NCI-H748 (cell line): ENCODE measurements around the gene PLEKHG3.

Source experiments
- DNase-seq: peaks from one replicate; lab custom pipeline; 2025; ENCODE audit not compliant: unreplicated experiment; lab: John Stamatoyannopoulos, UW

PLEKHG3 gene

GRCh38 chr14:64743061-64743460, 38.8 kb downstream of the PLEKHG3 start:
- DNase-seq = no peak

DNA sequence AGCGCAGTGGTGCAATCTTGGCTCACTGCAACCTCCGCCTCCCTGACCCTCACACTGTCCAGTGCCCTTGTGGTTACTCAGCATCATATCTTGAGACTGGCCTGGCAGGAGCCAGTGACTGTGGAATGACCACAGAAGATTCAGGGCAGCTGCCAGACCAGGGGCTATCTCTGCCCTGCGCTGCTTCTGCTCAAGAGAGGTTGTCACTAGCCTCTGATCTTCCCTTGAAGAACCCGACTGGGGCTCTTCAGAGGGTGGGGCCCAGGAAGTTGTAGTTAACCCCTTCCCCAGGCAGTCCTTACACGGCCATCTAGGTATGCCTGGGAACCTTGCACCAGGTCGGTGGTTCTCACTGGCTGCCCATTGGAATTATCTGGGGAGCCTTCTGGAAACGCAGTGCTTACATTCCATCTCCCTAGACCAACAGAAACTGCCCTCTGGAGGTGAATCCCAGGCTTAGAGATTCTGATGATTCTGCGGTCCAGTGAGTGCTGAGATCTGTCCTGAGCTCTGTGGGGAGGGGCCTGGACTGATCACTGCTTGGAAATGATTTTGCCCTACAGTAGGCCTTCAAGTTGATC, 41.4 kb downstream of the PLEKHG3 start:
- no peak for DNase-seq

- DNase-seq = no peak
These were observed 42.4 kb downstream of the PLEKHG3 start for GRCh38 chr14:64746298-64747250.

GRCh38 chr14:64747327-64747726, 43.1 kb downstream of the PLEKHG3 start:
- no peak for DNase-seq

DNA sequence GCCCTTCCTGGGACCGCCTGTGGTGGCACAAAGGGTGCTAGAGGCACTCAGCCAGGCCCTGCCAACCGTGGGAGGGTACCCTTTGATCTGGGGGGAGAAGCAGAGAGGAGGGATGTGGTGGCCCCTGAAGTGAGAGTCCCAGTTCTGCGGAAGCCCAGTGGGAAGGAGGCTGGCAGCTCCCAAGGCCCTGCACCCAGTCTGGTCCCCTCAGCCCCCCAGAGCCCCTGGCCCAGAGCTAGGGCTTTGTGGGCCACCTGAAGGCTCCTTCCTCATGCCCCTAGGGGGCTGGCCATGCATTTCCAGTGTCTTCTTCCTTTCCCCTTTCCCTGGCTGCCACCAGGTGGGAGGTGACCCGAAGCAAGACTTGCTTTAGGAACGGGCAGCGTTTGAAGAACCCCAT, 44.3 kb downstream of the PLEKHG3 start:
- no peak for DNase-seq

- DNase-seq = no peak
These were observed 44.9 kb downstream of the PLEKHG3 start for GRCh38 chr14:64748995-64749714.

- DNase-seq = no peak
These were observed 48.7 kb downstream of the PLEKHG3 start for GRCh38 chr14:64752909-64753308.

DNA sequence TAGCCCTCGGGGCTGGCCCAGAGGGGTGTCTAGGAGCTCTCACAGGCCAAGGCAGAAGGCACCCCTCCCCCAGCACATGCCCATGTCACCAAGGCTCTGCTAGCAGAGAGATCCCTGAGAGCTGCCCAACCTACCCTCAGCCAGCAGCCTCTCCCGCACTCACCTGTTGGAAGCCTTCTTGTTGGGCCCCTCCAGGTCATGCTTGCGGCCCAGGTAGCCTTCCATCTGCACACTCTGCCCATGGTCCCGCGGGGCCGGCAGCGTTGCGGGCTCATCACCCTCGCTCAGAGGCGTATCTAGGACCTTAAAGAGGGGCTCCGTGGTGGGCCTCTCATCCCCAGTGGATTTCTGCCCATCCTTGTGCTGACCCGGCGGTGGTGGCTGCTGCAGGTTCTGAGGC, 49.1 kb downstream of the PLEKHG3 start:
- no peak for DNase-seq

- DNase-seq = no peak
These were observed 49.8 kb downstream of the PLEKHG3 start for GRCh38 chr14:64753999-64754398.

GRCh38 chr14:64754685-64755084, 50.5 kb downstream of the PLEKHG3 start:
- DNase-seq = no peak

- DNase-seq = no peak
These were observed 51.6 kb downstream of the PLEKHG3 start for GRCh38 chr14:64755781-64756221.

- no peak for DNase-seq
These were observed 52.5 kb downstream of the PLEKHG3 start for GRCh38 chr14:64756712-64757111.

DNA sequence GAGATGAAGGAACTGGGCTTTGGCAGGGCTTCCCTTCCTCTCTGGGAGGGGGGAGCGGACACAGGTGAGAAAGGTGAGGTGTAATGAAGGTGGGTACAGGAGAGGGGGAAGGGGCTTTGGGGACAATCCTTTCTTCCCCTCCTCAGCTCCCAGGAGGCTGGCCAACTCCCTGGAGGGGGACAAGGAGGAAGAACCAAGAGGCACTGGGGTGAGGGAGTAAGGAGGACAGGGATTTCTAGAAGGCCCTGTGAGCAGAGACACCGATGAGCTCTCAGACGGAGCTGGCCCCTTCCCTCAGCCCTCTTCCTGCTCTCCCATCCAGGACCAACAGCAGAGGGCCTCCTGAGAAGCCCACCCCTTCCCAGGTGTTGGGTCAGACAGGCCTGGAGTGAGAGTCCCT, 53.4 kb downstream of the PLEKHG3 start:
- no peak for DNase-seq

DNA sequence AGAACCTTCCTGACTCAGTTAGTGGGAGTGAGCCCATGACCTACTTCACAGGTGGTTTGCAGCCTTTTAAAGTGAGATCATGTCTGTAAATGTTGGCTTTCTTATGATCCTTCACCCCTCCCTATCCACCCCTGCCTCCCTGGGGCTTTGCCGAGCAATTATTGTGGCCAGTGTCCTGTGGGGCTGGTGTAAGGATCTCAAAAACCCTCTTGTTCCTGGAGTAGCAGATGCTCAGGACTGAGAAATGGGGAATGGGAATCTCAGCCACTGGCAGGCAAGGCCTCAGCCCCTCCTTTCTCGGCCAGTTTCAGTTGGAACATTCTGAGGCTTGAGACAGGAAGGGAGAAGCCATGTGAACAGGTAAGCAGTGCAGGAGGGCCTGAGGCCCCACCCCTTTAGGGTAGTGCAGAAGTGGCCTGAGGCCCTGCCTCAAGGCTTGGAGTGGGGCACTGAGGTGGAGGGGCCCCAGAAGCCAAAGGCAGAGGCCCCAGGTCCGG, 53.8 kb downstream of the PLEKHG3 start:
- DNase-seq = no peak

DNA sequence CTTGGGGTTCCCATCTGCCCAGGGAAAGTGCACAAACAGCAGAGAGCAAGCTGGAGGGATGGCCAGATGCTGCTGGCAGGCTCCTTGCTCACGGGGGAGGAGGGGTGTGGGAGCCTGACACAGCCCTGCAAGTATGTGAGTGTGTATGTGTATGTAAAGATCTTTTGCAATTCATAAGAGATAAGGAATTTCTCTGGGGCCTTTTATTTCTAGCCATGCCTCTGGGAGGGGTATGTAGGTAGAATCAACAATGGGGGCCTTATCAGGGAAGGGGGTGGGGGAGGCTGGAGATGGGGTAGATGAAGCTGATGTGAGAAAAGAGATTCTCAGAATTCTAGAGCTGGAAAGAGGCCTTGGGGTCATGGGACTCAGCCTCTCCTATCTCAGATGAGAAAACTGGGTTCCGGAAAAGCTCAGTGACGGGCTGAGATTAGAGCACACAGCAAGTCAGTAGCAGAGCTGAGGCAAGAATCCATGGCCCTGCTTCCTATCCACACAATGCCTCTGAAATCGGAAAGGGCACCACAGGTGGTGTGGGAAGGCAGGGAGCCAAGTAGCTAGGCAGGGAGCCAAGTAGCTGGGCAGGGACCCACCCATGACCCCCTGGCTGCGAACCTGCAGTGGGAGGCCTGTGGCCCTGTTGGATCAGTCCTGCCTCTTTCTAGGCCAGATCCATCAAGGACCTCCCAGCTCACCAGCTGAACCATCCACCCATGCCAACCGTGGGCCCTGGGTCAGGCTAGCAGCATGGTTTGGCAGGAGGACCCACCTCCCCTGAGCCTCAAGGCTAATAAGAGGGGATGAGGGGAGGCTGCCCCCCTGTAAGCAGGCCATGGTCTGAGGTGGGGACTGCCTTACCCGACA, 54.7 kb downstream of the PLEKHG3 start:
- DNase-seq = no peak

GRCh38 chr14:64759555-64759938, 55.3 kb downstream of the PLEKHG3 start:
- DNase-seq = no peak

DNA sequence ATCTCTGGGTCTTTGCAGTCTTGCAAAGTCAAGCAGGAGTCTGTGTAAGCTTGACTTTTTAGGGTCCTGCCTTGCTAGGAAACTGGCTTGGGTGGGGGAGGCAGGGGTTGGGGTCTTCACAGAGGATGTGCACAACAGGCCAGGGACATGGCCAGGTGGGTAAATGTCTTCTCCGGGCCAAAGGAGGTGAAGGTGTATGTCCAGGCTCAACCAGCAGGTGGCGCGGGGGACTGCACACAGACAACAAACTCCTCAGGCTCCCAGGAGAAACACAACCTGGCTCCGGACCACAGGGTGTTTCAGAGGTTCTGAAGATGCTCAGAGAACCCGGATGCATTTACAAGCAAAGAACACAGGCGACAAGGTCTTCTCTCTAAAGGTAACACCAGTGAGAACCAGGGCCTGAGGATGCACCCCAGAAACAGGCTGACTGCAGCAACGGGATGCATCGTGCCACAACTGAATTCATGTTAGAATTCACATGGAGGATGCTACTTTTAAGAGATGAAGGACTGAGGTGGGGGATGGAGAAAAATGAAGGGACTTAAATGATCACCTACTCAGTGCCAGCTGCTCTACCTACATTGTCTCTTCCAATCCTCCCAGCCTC, 56.0 kb downstream of the PLEKHG3 start:
- peak; percentile 60 for DNase-seq

DNA sequence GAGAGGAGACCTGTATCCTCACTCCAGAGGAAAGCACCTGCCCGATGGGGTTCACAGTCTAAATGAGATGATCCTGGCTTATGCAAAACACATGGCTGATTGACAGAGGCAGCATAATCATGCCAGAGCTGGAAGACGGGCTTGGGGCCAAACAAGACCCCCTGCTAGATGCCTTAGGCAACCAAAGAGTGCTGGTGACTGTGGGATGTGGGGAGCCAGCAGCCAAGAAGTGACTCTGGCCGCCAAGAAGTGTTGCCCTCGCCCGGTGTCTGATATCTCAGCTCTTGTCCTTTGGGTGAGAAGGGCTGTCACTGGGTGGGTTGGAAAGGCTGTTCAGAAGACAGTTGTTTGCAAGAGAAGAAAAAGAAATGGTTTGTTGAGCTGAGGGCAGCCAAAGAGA, 56.7 kb downstream of the PLEKHG3 start:
- DNase-seq = no peak

DNA sequence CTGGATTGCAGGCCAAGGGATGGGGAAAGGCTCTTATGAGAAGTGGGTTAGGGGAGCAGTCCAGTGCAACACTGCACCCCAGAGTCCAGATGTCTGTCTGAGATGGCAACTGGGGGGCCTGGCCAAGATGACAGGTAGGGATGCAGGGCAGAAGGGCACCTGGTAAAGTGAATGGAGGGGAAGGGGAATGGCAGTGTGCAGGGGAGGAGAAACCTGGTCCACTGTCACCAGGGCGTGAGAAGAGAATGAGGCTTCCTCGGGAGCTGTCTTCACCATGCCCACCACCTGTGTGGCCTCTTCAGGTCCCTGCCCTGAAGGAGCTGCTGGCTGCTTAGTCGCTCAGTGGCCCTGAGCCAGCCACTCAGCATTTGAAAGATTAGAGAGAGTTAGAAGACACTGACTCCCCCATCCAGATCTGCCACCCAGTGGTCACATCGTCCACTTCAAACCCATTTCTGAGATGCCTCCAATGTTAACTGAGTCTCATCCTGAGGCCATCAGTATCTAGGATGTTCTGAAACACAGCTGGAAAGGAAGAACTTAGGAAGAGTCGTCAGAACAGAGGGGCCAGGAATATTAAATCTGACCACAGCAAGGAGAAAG, 57.3 kb downstream of the PLEKHG3 start:
- no peak for DNase-seq
